Hindlimb muscle (tissue), 1 donor: Measurements from ENCODE around the gene ATP8B4. TPM values are rescaled to one million over a fixed set of nuclear protein-coding genes. Genes with fewer than 3 reads are reported as not detected.
A peak's percentile ranks its signal among the peaks of the same experiment; 100 is the strongest.

Experiments
- DNase-seq: peaks from one replicate; pipeline ENCODE4 v3.0.0-alpha.2; 2013
- polyA plus RNA-seq: library from polyadenylated mRNA; unstranded; fragments of 120-200 nt; gene quantifications from one replicate; pipeline ENCODE4 v1.2.1, GENCODE V29; 2013; ENCODE audit not compliant: insufficient read length

ATP8B4 gene
- polyA plus RNA-seq, 1 donor = 4.3 TPM

DNA sequence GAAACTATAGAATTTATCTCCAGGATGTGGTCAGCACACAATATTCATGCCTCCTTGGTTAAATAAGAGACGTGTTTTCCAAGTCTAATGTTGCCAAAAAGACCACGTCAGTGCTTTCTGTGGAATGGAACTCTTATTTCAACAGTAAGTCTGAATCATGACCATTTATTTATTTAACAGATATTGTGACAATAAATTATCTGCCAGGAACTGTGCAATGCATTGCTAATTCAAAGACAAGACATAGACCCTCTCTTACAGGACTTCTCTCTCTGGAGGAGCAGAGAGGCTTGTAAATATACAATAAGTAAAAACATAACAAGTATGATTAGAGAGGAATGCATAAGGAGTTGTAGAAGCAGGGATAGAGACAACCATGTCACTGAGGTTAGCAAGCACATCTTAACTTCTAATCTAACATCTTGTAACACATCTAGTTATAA, 270.7 kb downstream of the ATP8B4 start:
- no peak for DNase-seq

DNA sequence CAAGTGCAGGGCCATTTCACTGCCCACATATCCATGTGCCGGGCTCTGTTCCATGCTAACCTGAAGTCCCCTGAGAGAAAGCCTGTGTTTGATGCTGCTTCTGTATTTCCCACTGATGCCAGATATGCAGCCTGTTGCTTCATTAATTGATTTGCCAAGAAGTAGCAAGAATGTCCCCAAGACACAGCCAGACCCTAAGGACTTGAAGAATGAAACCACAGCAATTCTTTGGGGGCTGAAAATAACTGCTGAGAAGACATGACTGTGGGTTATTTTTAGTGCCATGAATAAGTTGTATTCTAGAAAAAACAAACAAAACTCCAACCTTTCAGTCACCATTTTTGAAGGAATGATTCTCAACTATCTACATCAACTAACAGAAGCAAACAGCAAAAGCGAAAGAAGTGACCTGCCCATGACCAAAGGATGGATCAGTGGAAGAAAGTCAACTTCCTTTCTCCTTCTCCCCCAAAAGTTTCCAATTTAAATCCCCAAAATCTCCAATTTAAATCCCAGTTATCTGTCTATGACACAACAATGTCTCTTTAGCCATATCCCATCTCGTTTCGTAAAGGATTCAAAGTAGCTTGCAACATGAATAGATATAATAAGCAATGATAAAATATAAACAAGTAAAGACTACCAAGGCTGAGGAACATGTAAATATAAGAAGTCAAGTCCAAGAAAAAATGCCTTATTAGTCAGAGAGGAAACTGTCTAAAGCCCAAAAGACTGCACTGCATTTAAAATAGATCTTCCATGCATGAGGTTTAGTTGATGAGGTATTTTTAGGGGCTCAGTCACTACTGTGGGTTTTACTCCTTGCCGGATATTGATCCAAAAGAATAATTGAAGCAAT, 271.4 kb downstream of the ATP8B4 start:
- no peak for DNase-seq

DNA sequence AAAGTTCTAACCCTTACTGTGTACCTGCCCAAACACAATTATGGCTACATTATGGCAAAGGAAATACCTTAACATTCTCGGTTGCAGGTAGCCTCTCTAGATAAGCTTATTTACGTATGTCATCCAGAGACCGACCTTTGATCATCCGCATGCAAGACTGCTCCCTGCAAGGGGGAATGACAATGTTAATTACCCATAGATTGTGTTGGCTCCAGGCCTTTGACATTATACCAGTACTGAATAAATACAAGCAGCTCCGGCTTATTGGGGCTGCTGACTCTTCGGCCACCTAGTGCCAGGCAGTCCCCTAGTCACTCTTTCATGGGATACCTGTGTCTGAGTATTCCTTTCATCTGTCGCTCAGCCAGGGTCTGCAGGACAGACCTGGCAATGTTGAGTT, 274.6 kb downstream of the ATP8B4 start:
- DNase-seq = no peak

DNA sequence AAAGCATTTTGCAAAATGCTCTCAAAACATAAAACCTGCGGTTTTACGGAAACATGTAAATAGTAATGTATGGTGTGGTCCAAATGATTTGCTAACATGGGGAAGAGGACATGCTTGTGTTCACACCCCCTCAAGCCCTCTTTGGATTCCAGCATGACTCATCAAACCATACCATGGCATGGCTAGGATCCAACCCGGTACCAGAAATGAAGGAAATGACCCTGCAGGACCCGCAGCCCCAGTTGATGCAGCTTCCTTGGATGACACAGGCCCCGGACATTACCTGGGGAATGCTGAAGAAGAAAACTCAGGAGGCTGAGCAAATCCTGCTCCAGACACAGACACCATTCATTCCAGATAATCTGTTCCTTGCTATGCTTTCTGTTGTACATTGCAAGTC, 275.3 kb downstream of the ATP8B4 start:
- DNase-seq = no peak

DNA sequence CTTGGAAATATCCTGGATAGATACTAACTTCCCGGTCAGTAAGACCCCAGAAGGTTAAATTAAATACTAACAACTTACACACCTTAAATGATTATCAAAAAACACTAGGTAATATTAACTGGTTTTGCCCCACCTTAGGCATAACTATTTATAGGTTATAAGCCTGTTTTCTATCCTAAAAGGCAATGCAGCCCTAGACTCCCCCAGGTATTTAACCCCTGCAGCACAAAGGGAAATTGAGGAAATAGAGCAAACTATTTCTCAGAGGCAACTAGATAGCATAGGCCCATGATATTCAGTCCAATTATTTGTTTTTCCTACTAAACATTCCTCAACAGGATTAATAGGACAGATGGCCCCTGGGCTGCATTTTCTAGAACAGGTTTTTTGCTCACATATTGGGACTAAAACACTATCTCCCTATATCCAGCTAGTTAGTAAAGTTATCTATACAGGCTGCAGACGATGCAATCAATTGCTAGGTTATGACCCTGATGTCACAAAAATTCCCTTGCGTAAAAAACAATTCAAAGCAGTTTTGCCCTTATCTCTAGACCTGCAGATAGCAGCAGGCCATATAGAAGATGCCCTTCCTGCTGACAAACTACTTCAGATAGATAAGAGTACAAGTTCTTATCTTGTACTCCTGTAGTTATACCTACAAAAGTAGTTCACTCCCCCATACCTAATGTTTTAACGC, 276.9 kb downstream of the ATP8B4 start:
- DNase-seq = no peak

DNA sequence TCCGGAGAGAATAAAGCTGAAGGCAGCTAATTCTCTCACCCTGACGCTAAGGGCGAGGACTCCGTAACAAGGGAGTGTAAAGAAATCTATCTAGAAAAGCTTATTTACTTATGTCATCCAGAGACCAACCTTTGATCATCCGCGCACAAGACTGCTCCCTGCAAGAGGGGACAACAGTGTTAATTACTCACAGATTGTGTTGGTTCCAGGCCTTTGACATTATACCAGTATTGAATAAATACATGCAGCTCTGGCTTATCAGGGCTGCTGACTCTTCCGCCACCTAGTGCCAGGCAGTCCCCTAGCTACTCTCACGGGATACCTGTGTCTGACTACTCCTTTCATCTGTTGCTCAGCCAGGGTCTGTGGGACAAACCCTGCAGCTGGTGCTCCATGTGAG, 286.5 kb downstream of the ATP8B4 start:
- DNase-seq = no peak

DNA sequence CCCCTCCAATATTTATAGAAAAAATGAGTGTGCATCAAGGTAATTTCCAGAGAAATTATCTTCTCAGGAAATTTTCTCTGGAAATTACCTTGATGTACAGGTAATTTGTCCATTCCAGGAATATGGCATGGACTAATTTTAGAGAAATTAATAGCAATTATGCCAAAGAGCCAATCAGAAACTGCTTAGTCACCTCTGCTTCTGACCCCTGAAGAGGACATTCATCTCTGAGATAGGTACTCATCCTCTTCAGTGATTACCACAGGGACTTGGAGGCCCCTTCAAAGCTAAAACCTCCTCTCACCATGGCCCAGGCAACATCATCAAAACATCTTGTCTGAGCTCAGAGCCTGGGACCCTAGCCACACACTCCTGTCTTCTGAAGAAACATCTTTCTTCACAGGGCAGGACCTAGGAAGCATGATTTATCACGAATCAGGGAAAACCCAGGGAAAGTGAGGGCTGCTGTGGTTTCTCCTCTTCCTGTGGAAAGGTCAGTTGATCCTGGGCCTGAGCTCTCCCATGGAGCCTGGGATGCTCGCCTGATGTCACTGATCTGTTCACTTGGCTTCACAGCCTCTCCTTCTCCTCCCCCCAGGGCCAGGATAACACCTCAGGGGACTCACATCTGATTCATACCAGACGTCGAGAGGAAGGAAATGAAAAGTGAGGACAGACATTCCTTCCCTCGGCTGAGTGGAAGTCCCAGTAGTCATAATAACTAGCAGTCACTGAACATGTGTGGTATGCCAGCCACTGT, 287.6 kb downstream of the ATP8B4 start:
- no peak for DNase-seq

DNA sequence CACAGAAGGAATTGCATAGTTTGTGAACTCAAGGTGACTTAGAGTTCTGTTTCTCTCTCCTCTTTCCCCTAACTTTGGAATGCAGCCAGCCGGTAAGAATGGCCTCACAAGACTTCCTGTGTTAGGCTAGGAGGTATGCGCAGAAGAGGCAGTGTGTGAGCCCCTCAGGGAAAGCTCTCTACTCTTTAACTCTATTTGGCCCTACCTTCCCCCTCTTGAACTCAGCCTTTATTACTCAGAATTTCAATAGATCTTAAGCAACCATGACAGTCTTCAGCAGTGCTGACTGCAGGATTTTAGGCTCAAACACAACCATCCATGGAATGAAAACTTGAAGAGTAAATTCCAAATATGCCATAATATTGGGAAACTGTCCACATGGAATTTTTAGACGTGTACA, 288.6 kb downstream of the ATP8B4 start:
- DNase-seq = no peak

DNA sequence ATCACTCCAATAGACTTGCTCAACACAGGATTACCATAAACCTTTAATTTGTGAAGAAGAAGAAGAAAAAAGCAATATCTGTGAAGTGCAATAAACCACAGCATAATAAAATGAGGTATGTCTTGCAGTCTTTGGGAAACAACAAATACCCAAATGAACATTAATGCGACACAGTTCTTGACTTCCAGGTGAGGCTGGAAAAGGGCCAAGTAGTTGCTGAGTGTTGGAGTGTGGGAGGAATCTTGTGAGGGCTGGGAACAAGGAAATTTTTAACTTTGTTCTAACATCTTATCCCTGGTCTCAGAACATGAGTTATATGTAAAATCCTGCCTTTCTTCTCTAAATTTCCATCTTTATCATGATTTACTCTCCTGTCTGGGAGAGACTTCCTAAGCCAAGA, 291.7 kb downstream of the ATP8B4 start:
- no peak for DNase-seq

DNA sequence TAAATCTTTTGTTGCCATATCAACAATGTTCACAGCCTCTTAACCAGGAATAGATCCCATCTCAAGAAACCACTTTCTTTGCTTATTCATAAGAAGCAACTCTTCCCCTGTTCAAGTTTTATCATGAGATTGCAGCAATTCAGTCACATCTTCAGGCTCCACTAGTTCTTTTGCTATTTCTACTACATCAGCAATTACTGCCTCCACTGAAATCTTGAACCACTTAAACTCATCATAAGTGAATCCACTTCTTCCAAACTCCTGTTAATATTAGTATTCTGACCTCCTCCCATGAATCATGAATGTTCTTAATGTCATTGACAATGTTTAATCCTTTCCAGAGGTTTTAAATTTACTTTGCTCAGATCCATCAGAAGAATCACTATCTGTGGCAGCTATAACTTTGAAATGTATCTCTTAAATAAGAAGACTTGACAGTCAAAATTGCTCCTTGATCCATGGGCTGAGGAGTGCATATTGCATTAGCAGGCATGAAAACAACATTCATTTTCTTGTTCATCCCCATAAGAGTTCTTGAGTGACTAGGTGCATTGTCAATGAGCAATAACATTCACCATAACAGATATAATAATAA, 292.3 kb downstream of the ATP8B4 start:
- no peak for DNase-seq

DNA sequence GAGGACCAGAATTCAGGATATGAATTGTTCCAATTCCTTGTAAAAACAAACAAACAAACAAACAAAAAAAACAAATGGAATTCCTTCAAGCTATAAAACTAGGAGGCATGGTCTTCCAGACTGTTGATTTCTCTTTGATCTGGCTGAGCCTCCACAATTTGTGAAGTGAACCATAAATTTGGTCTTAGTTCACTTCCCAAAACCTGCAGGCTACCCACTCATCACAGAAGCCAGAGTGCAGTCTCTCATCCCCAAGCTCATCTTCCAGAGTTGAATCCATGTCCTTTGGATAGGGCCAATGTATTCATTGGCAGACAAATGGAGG, 294.3 kb downstream of the ATP8B4 start:
- DNase-seq = no peak

DNA sequence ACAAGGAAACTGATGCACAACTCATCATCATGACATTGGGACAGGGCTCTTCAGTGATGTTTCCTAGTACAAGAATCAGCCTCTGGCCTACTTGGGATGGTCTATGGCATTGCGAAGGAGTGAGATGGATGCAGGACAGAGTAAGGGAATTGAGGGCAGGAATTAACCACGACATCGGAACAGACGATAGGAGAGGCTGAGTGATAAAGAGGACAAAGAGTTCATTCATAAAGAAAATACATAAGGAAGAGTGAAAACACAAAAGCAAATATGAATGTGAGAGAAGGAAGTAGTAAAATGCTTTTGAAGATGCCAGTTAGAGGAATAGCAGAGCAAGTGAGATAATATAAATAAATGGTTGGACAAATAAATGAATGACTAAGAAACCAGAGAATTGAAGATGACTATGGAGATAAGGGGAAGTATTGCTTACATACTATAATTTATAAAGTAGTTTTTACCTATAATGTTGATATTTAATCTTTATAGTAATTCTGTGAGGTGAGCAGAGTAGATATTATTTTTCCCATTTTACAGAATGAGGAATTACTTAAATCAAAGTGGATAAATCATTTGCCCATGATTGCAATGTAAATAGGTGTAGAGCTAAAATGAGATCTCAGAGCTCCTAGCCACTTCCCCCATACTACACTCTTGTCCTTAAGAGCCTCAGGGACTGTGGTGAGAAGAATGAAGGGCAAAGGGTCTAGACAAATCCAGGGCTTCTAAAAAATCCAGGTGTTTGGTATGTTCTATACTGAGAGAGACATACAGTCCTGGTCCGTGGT, 294.9 kb downstream of the ATP8B4 start:
- no peak for DNase-seq

DNA sequence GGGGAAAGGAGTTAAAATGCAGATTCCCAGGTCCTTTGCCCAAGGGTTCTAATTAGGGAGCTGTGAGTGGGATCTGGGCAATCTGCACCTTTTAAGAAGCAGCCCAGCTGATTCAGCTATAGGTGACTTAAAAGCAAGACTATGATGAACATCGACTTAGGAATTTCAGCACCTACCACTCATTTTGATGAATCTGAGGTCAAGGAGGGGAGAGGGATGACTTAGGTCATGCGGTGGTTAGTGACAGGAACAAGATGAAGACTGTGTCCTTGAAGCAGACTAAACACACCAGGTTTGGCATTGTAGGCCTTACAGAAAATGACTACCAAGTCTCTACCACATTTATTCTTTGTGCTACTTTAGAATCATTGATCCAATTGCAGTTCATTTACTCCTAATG, 301.9 kb downstream of the ATP8B4 start:
- DNase-seq = no peak

DNA sequence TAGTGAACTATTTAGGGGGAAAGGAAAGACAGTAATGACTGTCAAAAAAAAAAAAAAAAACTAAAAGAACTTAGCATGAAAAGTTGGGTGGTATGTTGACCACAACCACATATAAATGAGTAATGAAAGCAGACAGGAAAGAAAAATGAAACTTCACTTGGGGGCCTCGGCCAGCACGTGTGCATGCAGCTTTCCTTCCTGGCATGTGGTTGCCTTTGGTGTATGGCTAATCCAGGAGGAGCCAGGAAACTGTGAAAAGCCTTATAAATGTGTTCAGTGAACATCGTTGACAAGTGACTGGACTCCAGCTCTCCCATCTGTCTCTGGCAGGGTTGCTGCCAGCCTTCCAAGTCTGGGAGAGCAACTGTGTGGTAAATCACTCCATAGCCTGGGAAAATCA, 303.1 kb downstream of the ATP8B4 start:
- DNase-seq = peak; percentile 50

DNA sequence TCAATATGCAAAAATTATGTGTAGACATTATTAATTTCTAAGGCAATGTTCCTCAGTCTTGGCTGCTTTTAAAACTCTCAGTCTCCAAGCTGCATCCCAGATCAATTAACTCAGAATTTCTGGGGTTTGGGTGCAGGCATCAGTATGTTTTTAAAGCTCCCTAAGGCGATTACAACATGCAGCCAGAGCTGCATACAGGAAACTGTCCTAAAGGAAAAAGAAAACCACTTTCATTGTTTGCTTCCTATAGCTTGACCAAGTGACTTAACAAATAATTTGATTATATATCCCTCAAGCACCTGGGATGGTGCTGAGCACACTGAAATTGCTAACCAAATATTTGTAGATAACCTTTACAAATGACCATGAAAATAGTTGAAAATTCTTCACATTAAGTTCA, 303.5 kb downstream of the ATP8B4 start:
- no peak for DNase-seq

DNA sequence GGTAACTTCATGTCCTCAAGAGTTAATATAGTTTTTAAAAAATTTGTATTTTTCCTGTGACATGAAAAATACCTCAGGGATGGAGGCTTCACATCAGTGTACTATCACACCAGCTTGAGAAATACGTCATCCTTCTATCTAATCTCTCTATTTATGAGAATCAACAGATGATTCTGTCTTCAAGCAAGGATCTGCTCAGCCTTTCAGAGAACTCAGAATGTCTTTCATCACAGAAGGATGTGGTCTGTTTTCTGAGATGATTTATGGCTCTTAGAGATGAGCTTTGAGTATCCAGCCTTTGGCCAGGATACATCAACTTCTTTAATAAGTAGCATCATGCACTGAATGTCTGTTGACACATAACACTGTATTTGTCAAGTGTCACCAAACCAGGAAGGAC, 304.3 kb downstream of the ATP8B4 start:
- DNase-seq = no peak

DNA sequence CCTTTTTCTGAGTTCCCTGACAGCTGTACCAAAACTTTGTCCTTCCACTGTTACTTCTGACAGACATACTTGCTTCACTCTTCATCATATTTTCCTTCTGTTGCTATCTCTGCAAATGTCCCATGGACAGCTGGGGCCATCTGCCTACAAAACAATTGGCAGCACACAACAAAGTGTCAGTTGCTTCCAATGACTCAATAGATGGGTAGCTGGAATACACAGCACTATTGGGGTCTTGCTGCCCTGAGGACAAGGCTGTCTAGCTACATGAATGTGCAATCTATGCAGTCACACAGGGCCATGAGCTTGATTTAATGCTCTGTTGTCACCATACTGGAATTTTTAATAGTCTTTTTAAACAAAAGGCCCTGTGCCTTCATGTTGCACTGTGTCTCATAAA, 305.4 kb downstream of the ATP8B4 start:
- no peak for DNase-seq

DNA sequence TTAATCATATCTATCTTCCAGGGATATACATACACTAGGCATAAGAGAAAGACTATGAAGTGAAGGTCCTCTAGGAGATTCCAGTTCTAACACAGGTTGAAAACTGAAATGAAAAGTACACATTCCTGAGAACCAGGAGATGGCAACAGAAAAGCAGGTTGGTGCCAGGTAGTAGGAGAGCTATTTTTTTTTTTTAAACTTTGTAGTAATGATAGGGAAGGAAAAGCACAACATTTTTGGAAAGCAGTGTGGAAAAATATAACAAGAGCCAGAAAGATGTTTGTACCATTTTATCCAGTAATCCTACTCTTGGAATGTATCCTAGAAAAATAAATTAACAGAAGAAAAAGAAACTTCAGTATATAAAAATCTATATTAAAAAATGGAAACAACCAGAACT, 308.3 kb downstream of the ATP8B4 start:
- DNase-seq = peak; percentile 72

DNA sequence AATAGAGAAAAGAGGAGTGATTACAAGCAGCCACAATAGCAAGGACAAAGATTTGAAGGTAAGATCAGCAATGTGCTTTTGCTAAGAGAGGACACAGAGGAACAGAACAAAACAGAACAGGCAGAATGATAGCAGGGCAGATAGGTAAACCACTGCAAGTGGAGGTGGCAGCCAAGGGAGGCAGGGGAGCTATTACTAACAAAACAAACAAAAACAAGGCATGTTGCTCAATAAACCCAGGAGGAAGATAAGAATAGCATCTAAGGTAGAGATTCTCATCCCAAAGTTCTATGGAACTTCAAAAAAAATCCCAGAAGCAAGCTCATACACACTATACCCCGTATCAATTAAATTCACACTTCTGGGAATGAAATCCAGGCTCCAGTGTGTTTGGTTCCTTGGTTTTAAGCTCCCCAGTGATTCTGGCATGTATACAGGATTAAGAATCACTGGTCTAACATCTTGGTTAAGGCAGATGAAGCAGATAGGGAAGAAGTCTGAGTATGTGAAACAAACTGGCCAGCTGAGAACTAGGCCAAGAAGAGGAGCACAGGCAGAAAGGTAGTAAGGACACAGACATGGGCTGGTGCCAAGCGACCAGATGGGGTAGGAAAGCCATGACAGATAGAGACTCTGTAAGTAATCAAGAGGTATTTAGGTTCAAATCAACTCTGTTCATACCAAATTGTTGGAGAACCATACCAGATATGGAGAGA, 309.0 kb downstream of the ATP8B4 start:
- DNase-seq = no peak

DNA sequence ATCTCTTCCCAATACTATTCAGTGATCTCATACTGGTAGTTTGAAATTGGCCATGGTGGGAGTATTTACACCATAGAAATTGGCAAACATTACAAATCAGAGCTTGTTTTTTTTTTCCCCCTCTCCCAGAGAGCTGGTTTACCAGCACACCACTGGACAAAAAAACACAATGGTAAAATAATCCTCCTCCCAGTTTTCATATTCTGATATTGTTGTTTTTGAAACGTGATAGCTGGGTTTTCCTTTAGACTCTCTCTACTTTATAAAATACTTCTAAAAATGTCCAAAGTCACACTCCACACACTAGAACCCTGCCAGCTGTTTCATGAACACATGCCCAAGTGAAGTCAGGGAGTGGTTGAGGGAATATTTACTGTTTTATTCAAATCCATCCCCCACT, 310.7 kb downstream of the ATP8B4 start:
- DNase-seq = no peak
